Activated CD4-positive, alpha-beta T cell treated with anti-CD3 and anti-CD28 coated beads, Interleukin-2, Interleukin-4, amounts not matched to agents 100 ng/mL and 50 ng/mL, durations not matched to agents 16 hours and 8 hours (primary cell): ENCODE data around the gene EEF1A2.
"Not testable (repeated sequence)": the region's sequence is repeated elsewhere in the genome, so short reads cannot be mapped to it uniquely, and the experiment has no call there.

Experiments
- DNase-seq: peaks from one replicate; pipeline ENCODE4 v3.0.0-alpha.2; 2020; ENCODE audit warnings: low spot score

The EEF1A2 gene

DNA sequence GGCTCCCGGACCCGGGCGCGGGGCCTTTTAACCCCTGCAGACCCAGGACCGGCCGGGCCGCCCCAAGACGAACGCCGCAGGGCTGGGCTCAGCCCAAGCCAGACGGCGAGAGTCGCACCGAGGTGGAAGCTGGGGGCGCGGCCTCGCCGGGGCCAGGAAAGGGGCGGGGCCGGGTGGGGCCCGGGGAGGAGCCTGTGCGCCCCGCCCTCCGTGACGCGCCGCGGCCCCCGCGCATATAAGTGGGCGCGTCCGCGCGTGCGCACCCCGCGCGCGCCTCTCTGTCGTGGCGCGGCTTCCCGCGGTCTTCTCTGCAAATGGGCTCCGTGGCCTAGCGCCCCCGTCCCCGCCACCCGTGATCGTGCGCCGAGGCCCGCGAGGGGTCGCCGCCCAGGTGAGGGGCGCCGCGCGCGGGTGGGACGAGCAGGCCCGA, 21.6 kb upstream of the EEF1A2 start, which contains the start of gene PPDPF:
TSS of gene PPDPF (plus strand) at position 262 of the 430 bp plus-strand sequence. CDS start 544 bp downstream, outside the sequence.
- DNase-seq, result peak; percentile 85

DNA sequence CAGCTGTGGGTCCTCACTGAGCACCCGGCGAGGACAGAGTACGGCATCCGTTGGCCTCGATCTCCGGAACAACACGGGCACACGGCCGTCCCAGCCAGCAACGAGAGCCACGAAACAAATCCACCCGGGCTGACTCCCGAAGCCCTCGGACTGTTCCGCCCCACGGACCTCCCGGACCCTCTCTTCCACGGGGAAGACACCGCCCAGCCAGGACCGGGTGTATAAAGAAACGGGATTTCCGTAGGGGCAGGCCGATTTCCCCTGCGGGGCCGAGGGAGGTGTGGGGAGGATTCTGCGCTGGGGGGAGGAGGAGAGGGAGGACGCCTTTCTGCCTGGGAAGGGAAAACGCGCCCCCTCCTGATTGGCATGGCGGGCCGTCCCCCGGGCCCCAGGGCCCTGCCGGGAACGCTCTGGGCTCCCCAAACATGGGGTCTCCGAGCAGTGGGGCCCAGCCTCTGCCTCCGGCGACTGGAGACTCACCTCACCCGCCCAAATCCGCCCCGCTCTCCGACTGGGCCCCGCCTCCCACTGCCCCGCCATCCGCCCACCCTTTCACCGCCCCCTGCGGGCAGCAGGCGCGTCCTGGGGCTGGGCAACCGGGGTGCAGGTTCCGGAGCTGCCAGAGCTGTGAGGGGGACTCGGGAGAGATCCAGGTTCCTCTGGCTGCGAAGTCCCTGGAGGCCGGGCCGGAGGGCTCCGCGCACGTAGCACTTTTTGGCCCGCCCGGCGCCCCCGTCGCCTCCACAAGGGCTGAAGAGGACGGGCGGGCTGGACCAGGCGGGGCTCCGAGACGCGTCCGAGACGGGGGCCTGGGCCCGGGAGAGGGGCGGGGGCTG, 21.0 kb upstream of the EEF1A2 start:
- DNase-seq, result peak; percentile 45

DNA sequence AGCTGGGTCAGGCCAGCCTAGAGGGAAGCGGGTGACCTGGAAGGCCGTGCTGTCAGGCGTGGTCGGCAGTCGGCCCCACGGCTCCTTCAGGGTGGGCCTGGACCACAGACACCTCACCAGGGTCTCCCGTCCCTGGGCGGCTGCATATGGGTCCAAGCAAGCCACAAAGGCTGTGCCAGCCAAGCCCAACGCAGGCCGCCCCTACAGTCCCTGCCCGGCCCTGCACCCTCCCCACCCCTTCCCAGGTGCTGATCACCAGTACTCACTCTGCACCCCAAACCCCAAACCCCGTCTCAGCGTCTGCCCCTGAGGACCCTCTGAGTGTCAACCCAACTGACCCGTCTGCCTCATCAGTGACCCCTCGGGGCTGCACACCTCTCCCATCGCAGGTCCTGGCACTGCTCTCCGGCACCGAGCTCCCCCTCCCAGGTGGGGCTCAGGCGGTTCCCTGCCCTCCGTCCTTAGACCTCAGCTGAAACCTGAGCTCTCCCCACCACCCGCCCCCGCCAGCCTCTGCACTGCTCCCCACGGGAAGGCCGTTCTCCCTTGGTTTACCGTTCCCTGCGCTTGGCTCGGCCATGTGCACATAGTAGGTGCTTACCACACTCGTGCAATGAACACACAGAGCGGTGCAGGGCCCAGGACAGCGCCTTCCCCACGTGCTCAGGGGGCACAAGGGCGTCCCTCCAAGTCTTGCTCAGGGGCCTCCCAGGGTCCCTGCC, 20.2 kb upstream of the EEF1A2 start:
- no peak for DNase-seq

GRCh38 chr20:63518351-63518861, 19.5 kb upstream of the EEF1A2 start:
- no peak for DNase-seq

DNA sequence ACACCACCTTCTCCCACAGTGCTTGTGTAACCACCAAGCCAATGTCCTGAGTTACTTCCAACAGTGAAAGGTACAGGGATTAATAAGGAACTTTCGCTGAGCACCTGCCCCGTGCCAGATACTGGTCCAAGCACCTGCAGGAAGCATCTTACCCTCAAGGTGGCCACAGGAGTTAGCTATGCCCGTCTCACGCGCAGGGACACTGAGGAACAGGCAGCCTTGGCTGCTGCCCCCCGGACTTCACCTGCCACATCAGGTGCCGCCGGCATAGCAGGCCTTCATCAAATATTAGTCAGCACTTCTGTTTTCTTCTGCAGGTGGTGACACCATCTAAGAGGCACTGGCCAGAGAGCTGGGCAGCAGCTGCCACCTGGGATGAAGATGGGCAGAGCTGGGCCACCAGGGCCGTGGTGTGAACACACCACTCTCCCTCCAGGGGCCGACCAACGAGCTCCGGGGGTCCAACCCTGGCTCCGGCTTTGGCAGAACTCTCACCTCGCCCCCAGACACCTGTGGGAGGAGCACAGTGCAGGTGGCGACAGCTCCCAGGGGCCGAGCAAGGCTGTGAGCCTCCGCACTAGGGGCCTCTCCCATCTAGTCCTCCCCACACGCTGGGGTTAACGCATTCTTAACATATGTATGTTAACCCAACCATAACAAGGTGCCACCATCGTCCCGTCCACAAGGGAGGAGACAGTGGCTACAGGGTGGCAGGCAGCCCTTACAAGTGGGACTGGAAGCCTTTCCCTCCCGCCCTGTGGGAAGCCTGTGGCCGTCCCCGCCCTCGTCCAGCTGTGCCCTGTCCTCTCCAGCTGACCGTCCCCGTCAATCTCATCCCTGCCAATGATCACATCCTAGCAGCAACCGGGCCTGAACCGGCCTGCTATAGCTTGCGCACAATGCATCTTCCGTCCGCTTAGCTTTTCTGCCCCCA, 18.8 kb upstream of the EEF1A2 start:
- no peak for DNase-seq

- not testable (repeated sequence) for DNase-seq
Measured at GRCh38 chr20:63514520-63514919, 15.6 kb upstream of the EEF1A2 start.

DNA sequence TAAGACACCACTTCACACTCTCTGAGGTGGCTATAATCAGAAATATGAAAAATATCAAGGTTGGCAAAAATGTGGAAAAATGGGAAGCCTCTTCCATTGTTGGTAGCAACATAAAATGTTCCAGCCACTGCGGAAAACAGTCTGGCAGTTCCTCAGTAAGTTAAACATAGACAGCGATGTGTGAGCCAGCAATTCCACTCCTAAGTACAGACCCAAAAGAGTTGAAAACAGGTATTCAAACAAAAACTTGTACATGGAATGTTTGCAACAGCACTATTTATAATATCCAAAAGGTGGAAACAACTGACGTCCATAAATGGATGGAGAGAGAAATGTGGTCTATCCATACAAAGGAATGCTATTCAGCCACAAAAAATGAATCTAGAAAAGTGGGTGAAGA, 14.3 kb upstream of the EEF1A2 start:
- no peak for DNase-seq

GRCh38 chr20:63509088-63509564, 10.2 kb upstream of the EEF1A2 start:
- no peak for DNase-seq

GRCh38 chr20:63508072-63508768, 9.3 kb upstream of the EEF1A2 start:
- no peak for DNase-seq

DNA sequence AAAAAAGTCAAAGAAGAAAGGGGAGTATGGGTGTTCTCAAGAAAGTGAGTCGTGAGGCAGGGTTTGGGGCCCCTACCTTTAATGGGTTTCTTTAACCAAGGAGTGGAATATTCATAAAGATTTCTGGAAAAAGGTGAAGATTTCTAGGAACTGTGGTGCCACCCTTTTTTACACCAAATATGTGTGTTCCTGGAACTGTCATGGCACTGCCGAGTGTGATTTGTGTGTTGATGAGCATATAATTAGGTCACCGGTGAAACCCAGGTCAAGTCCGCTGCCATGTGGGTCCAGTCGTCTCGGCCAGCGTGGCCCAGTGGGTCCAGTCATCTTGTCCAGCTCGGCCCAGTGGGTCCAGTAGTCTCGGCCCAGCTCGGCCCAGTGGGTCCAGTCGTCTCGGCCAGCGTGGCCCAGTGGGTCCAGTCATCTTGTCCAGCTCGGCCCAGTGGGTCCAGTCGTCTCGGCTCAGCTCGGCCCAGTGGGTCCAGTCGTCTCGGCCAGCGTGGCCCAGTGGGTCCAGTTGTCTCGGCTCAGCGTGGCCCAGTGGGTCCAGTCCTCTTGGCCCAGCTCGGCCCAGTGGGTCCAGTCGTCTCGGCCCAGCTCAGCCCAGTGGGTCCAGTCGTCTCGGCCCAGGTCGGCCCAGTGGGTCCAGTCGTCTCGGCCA, 8.3 kb upstream of the EEF1A2 start:
- DNase-seq, result no peak

- no peak for DNase-seq
Measured at GRCh38 chr20:63505723-63506122, 6.8 kb upstream of the EEF1A2 start.

- no peak for DNase-seq
Measured at GRCh38 chr20:63505281-63505680, 6.4 kb upstream of the EEF1A2 start.

DNA sequence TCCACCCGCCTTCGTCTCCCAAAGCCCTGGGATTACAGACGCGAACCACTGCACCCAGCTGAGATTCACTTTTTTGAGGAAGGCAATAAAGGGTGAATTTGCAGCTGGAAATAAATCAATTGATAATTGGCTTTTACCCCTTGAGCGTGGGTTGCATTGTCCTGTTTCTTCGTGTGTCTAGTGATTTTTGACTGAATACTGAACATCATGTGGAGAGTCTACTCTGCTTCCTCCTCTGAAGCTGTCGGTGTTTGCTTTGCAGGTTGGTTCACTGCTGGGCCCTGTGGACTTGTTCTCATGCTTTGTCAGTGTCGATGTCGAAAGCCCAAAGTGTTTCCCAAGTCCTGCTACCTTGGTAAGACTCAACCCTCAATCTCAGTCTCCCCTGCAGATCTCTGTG, 5.8 kb upstream of the EEF1A2 start:
- no peak for DNase-seq

DNA sequence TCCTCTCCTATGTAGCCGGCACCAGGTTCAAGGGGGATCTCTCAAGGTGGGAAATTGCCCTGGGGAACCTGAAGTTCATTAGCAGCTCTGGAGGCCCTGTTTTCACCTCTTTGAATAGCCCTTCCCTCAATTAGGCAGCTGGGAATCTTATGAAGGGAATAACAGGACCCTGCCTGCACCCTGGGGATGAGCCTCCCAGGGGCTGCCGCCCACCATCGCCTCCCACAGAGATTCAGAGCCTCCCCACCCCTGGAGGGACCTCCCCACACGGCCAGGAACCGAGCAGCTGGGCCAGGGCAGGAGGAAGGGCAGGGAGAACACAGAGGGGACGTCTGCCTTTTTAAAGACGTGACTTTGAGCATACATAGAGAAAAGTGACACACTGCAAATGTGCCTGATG, 4.6 kb upstream of the EEF1A2 start:
- DNase-seq, result no peak

- DNase-seq, result no peak
Measured at GRCh38 chr20:63502671-63503172, 3.8 kb upstream of the EEF1A2 start.

DNA sequence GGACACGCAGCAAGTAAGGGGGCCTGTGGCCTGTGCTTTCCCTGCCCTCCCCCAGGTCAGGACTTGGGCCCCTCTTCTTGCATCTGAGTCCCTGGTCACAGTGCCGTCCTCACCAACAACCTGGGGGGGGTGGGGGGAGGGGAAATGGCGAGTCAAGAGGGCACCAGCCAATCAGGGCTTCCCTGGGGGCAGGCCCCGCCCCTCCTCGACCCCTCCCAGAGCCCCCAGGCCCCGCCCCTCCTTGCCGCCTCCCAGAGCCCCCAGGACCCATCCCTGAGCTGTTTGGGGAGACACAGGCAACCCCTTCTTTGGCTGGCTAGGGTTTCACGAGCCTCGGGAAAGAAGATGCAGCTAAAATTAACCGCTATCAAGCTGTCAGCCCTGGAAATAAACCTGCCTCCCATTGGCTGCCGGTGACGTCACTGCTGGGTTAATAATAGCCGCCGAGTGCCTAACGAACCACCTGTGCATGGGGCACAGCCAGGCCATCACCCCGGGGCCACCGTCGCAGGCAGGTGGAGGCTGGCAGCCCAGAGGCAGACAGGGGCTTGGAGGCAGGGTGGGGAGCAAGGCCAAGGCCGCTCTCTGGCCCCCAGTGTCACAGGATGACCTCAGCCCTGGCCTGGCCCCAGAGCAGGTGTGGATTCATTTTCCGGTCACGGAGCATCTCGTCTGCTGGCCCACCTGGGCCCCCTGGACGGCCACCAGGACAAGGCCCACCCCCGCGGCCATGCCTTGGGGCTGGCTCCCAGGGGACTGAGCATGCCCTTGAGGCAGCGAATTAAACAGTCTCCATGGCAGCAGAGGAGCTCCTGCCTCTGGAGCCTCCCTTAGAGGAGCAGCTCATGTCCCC, 3.2 kb upstream of the EEF1A2 start:
- DNase-seq, result no peak

GRCh38 chr20:63500902-63501817, 2.3 kb upstream of the EEF1A2 start:
- DNase-seq, result no peak

- no peak for DNase-seq
Measured at GRCh38 chr20:63500151-63500901, 1.4 kb upstream of the EEF1A2 start.
